ENCODE measurements around the gene BTLA. TPM values are rescaled to one million over a fixed set of nuclear protein-coding genes. Genes with fewer than 3 reads are reported as not detected.

BTLA gene
- polyA plus RNA-seq, 1 donor from 2014 or later = not detected

DNA sequence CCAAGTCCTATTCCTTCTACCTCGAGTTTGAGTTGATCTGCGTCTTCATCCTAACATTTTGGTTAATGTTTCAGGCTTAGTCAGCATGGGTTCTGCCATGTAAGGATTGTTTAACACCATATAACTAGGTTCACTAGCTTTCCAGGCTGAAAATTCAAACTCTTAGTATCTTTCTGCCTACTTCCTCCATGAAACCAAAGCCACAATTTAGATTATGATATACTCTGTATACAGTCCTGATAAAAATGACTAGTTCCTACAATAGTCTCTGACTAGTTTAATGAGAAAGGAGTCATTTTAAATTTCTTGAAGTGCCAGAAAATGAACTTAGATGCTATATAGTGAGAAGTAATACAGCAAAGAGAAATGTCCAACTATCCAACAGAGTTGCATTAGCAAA is 6.6 kb upstream of the BTLA start:
- Histone ChIP-seq H3K79me2 (replicated peaks; ENCODE audit: insufficient read depth, low read length) (no peaks in the 10 kb centered on the region), H4K20me1 (ENCODE audit: insufficient read depth) (no peaks in the 10 kb centered on the region), H3K9me3 (ENCODE audit: low read length) (no peaks in the 10 kb centered on the region), H3F3A (ENCODE audit: insufficient read depth, low read length, poor library complexity, severe bottlenecking) (no peaks in the 10 kb centered on the region), H3K27ac (ENCODE audit: low read length) (no peak overlapping the region), H3K4me2 (ENCODE audit: low read length) (no peak overlapping the region), H3K27me3 (ENCODE audit: insufficient read depth, low read depth, low read length) (no peaks in the 10 kb centered on the region), H3K36me3 (ENCODE audit: insufficient read depth, low read length) (no peaks in the 10 kb centered on the region), H3K9ac (ENCODE audit: low read length) (no peak overlapping the region), H3K4me3 (ENCODE audit: low read length) (no peak overlapping the region), H3K9me2 (ENCODE audit: insufficient read depth, low read length) (no peaks in the 10 kb centered on the region), H2AFZ (ENCODE audit: low read depth, low read length) (no peak overlapping the region)
- no peak for TF ChIP-seq MXI1 (conservative IDR thresholded peaks at IDR 0.05; ENCODE audit: poor library complexity, severe bottlenecking)
- no peak for TF ChIP-seq EP300 (conservative IDR thresholded peaks at IDR 0.05; ENCODE audit: poor library complexity, severe bottlenecking)

DNA sequence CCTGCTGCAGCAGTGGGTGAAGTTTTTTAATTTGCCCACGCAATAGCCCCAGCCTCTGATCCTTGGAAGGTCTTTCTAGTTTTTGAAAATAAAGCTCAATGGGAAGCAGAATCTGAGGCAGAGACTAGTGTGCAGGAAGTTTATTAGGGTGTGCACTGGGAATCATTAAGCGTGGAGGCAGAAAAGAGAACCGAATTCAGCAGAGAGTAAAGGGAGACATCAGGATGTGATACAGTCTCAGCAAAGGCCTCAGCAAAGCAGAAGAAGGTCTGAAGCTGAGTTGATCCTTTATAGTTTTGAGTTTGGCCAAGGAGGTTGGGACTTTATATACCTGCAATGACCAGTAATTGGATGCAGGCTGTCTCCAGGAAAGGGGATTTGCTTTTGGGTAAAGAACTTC is 4.9 kb upstream of the BTLA start:
- Histone ChIP-seq H3K27ac (ENCODE audit: low read length) (no peak overlapping the region), H3K9me2 (ENCODE audit: insufficient read depth, low read length) (no peaks in the 10 kb centered on the region), H3K36me3 (ENCODE audit: insufficient read depth, low read length) (no peaks in the 10 kb centered on the region), H3K79me2 (replicated peaks; ENCODE audit: insufficient read depth, low read length) (no peaks in the 10 kb centered on the region), H2AFZ (ENCODE audit: low read depth, low read length) (no peak overlapping the region), H4K20me1 (ENCODE audit: insufficient read depth) (no peaks in the 10 kb centered on the region), H3K27me3 (ENCODE audit: insufficient read depth, low read depth, low read length) (no peaks in the 10 kb centered on the region), H3F3A (ENCODE audit: insufficient read depth, low read length, poor library complexity, severe bottlenecking) (no peaks in the 10 kb centered on the region), H3K4me2 (ENCODE audit: low read length) (no peak overlapping the region), H3K9ac (ENCODE audit: low read length) (no peak overlapping the region), H3K9me3 (ENCODE audit: low read length) (no peaks in the 10 kb centered on the region), H3K4me3 (ENCODE audit: low read length) (no peak overlapping the region)
- no peak for TF ChIP-seq MXI1 (conservative IDR thresholded peaks at IDR 0.05; ENCODE audit: poor library complexity, severe bottlenecking)
- TF ChIP-seq POLR2AphosphoS5 (IDR thresholded peaks at IDR 0.05) = no peak
- no peak for TF ChIP-seq EP300 (conservative IDR thresholded peaks at IDR 0.05; ENCODE audit: poor library complexity, severe bottlenecking)
- TF ChIP-seq SMC3 (conservative IDR thresholded peaks at IDR 0.05; ENCODE audit: poor library complexity) = no peak
- TF ChIP-seq TAF1 (IDR thresholded peaks at IDR 0.05; ENCODE audit: low read depth) = no peak
- TF ChIP-seq, protein P1, sequence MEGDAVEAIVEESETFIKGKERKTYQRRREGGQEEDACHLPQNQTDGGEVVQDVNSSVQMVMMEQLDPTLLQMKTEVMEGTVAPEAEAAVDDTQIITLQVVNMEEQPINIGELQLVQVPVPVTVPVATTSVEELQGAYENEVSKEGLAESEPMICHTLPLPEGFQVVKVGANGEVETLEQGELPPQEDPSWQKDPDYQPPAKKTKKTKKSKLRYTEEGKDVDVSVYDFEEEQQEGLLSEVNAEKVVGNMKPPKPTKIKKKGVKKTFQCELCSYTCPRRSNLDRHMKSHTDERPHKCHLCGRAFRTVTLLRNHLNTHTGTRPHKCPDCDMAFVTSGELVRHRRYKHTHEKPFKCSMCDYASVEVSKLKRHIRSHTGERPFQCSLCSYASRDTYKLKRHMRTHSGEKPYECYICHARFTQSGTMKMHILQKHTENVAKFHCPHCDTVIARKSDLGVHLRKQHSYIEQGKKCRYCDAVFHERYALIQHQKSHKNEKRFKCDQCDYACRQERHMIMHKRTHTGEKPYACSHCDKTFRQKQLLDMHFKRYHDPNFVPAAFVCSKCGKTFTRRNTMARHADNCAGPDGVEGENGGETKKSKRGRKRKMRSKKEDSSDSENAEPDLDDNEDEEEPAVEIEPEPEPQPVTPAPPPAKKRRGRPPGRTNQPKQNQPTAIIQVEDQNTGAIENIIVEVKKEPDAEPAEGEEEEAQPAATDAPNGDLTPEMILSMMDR (IDR thresholded peaks at IDR 0.05; ENCODE audit: poor library complexity, severe bottlenecking) = no peak
- TF ChIP-seq, protein P2, sequence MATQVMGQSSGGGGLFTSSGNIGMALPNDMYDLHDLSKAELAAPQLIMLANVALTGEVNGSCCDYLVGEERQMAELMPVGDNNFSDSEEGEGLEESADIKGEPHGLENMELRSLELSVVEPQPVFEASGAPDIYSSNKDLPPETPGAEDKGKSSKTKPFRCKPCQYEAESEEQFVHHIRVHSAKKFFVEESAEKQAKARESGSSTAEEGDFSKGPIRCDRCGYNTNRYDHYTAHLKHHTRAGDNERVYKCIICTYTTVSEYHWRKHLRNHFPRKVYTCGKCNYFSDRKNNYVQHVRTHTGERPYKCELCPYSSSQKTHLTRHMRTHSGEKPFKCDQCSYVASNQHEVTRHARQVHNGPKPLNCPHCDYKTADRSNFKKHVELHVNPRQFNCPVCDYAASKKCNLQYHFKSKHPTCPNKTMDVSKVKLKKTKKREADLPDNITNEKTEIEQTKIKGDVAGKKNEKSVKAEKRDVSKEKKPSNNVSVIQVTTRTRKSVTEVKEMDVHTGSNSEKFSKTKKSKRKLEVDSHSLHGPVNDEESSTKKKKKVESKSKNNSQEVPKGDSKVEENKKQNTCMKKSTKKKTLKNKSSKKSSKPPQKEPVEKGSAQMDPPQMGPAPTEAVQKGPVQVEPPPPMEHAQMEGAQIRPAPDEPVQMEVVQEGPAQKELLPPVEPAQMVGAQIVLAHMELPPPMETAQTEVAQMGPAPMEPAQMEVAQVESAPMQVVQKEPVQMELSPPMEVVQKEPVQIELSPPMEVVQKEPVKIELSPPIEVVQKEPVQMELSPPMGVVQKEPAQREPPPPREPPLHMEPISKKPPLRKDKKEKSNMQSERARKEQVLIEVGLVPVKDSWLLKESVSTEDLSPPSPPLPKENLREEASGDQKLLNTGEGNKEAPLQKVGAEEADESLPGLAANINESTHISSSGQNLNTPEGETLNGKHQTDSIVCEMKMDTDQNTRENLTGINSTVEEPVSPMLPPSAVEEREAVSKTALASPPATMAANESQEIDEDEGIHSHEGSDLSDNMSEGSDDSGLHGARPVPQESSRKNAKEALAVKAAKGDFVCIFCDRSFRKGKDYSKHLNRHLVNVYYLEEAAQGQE (IDR thresholded peaks at IDR 0.05; ENCODE audit: borderline replicate concordance) = no peak
- no peak for TF ChIP-seq RAD21 (conservative IDR thresholded peaks at IDR 0.05)
- TF ChIP-seq EZH2 (IDR thresholded peaks at IDR 0.05; ENCODE audit: borderline replicate concordance, insufficient read depth, low read length, poor library complexity, severe bottlenecking) = no peak

Measured in neural cell (in vitro differentiated cells).